Type B pancreatic cell (in vitro differentiated cells): ENCODE measurements around the gene WDR5. TPM values are rescaled to one million over a fixed set of nuclear protein-coding genes. Genes with fewer than 3 reads are reported as not detected.
"Not testable (repeated sequence)": the region's sequence is repeated elsewhere in the genome, so short reads cannot be mapped to it uniquely, and the experiment has no call there.

ENCODE experiments used
- DNase-seq: peaks from one replicate; pipeline ENCODE4 v3.0.0; 2021; ENCODE audit warnings: mixed read lengths; ENCODE audit not compliant: unreplicated experiment; ENCODE audit errors: extremely low spot score
- H3K27ac Mint-ChIP-seq: 2 replicates; pipeline ENCODE4 v1.8.0; 2021; ENCODE audit warnings: mild to moderate bottlenecking, mixed read lengths
- H3K27me3 Mint-ChIP-seq: 2 replicates; pipeline ENCODE4 v1.8.0; 2021; ENCODE audit warnings: mixed read lengths
- H3K36me3 Mint-ChIP-seq: 2 replicates; pipeline ENCODE4 v1.8.0; 2021; ENCODE audit warnings: mixed read lengths
- H3K4me1 Mint-ChIP-seq: one replicate; pipeline ENCODE4 v1.8.0; 2021; ENCODE audit warnings: mixed read lengths; ENCODE audit not compliant: unreplicated experiment
- H3K4me3 Mint-ChIP-seq: 2 replicates; pipeline ENCODE4 v1.8.0; 2021; ENCODE audit warnings: mild to moderate bottlenecking, mixed read lengths
- H3K9me3 Mint-ChIP-seq: 2 replicates; pipeline ENCODE4 v1.8.0; 2021; ENCODE audit warnings: mixed read lengths
- CTCF ChIP-seq: fragments of 200-600 bp; sonication (generic); conservative IDR thresholded peaks from 2 replicates; pipeline ENCODE4 v1.5.0; 2021; ENCODE audit warnings: antibody characterized with exemption, mild to moderate bottlenecking
- total RNA-seq: library from RNA; stranded (reverse); gene quantifications from 2 replicates; pipeline ENCODE4 v1.2.1, GENCODE V29; 2021; ENCODE audit warnings: low replicate concordance

Gene WDR5
- total RNA-seq, 1 donor from 2014 or later, result 45.7 TPM

- Mint-ChIP-seq H3K4me1 (no peaks in the 10 kb centered on the region), H3K27ac (no peak overlapping the region), H3K27me3 (peaks cover 21% of the 10 kb centered on the region), H3K9me3 (peaks cover 6% of the 10 kb centered on the region), H3K4me3 (no peak overlapping the region), H3K36me3 (no peaks in the 10 kb centered on the region)
- DNase-seq, result no peak
- no peak for TF ChIP-seq CTCF
Measured at GRCh38 chr9:134101623-134102149, 34.2 kb upstream of the WDR5 start.

GRCh38 chr9:134103391-134103998 lies 32.4 kb upstream of the WDR5 start:
- Mint-ChIP-seq H3K4me3 (no peak overlapping the region), H3K27ac (no peak overlapping the region), H3K27me3 (peaks cover 19% of the 10 kb centered on the region)

GRCh38 chr9:134111064-134111463 lies 24.8 kb upstream of the WDR5 start:
- Mint-ChIP-seq H3K4me3 (no peak overlapping the region), H3K9me3 (no peaks in the 10 kb centered on the region), H3K27me3 (no peaks in the 10 kb centered on the region), H3K4me1 (no peaks in the 10 kb centered on the region), H3K36me3 (no peaks in the 10 kb centered on the region), H3K27ac (no peak overlapping the region)
- DNase-seq, result no peak
- TF ChIP-seq CTCF, result no peak

More at GRCh38 chr9:134103391-134103998, 32.4 kb upstream of the WDR5 start:
- peaks cover 6% of the 10 kb centered on the region for H3K9me3 Mint-ChIP-seq
- TF ChIP-seq CTCF, result no peak
- no peaks in the 10 kb centered on the region for H3K4me1 Mint-ChIP-seq
- DNase-seq, result no peak
- H3K36me3 Mint-ChIP-seq, result no peaks in the 10 kb centered on the region

- no peaks in the 10 kb centered on the region for H3K4me1 Mint-ChIP-seq
Measured at GRCh38 chr9:134112561-134112960, 23.3 kb upstream of the WDR5 start.

GRCh38 chr9:134118972-134119371 lies 16.9 kb upstream of the WDR5 start:
- not testable (repeated sequence) for DNase-seq, H3K27ac Mint-ChIP-seq, H3K27me3 Mint-ChIP-seq, H3K4me3 Mint-ChIP-seq, H3K9me3 Mint-ChIP-seq, H3K4me1 Mint-ChIP-seq, H3K36me3 Mint-ChIP-seq

More at GRCh38 chr9:134112561-134112960, 23.3 kb upstream of the WDR5 start:
- Mint-ChIP-seq H3K9me3 (no peaks in the 10 kb centered on the region), H3K4me3 (no peak overlapping the region), H3K27me3 (no peaks in the 10 kb centered on the region), H3K27ac (no peak overlapping the region), H3K36me3 (no peaks in the 10 kb centered on the region)
- TF ChIP-seq CTCF, result no peak
- DNase-seq, result no peak

GRCh38 chr9:134123764-134124128 lies 12.1 kb upstream of the WDR5 start:
- no peak for DNase-seq
- no peak for TF ChIP-seq CTCF
- Mint-ChIP-seq H3K27me3 (no peaks in the 10 kb centered on the region), H3K9me3 (no peaks in the 10 kb centered on the region), H3K27ac (no peak overlapping the region), H3K4me1 (no peaks in the 10 kb centered on the region), H3K36me3 (no peaks in the 10 kb centered on the region), H3K4me3 (no peak overlapping the region)
